AG09309 (cell line): ENCODE data around the gene IFNAR1.

ENCODE experiments used
- DNase-seq: peaks from one replicate; pipeline ENCODE4 v3.0.0-alpha.2; 2010; ENCODE audit warnings: low read depth
- H3K4me3 ChIP-seq: 2 replicates; pipeline ENCODE4 v1.5.1; 2011; ENCODE audit warnings: mild to moderate bottlenecking, low read depth, low read length, moderate library complexity; ENCODE audit not compliant: control insufficient read depth
- TF ChIP-seq, protein P1 (sequence below): IDR thresholded peaks from 2 replicates; pipeline ENCODE4 v1.5.1; 2011; ENCODE audit warnings: mild to moderate bottlenecking, low read depth, low read length, inconsistent platforms; ENCODE audit not compliant: insufficient read depth, control insufficient read depth; ENCODE audit errors: missing control alignments

Gene IFNAR1

DNA sequence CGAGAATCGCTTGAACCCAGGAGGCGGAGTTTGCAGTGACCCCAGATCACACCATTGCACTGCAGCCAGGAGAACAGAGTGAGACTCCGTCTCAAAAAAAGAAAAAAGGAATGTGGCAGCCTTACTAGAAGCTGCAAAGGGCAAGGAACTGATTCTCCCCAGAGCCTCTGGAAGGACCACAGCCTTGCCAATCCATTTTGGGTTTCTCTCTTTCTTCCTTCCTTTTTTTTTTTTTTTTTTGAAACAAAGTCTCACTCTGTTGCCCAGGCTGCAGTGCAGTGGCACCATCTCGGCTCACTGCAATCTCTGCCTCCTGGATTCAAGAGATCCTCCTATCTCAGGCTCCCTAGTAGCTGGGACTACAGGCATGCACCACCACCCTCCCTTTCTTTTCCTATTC is 68.6 kb downstream of the IFNAR1 start:
- DNase-seq = no peak
- no peak overlapping the region for H3K4me3 ChIP-seq
- TF ChIP-seq, protein P1, sequence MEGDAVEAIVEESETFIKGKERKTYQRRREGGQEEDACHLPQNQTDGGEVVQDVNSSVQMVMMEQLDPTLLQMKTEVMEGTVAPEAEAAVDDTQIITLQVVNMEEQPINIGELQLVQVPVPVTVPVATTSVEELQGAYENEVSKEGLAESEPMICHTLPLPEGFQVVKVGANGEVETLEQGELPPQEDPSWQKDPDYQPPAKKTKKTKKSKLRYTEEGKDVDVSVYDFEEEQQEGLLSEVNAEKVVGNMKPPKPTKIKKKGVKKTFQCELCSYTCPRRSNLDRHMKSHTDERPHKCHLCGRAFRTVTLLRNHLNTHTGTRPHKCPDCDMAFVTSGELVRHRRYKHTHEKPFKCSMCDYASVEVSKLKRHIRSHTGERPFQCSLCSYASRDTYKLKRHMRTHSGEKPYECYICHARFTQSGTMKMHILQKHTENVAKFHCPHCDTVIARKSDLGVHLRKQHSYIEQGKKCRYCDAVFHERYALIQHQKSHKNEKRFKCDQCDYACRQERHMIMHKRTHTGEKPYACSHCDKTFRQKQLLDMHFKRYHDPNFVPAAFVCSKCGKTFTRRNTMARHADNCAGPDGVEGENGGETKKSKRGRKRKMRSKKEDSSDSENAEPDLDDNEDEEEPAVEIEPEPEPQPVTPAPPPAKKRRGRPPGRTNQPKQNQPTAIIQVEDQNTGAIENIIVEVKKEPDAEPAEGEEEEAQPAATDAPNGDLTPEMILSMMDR = no peak

DNA sequence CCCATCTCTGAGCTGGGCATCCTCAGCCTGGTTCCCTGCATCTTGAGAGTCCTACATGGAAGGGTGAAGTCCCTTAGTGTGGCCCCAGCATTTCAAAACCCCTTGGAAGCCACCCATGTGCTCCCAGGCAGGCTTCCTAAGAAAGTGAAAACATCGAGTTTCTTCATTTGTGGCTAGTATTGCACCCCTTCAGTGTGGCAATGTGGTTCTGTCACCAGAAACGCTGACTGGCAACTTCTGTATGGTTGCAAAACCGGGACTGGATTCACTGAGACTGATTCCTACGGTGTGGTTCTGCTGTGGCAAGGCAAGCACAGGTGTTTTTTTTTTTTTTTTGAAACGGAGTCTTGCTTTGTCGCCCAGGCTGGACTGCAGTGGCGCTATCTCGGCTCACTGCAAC is 69.5 kb downstream of the IFNAR1 start:
- DNase-seq = no peak
- no peak overlapping the region for H3K4me3 ChIP-seq

DNA sequence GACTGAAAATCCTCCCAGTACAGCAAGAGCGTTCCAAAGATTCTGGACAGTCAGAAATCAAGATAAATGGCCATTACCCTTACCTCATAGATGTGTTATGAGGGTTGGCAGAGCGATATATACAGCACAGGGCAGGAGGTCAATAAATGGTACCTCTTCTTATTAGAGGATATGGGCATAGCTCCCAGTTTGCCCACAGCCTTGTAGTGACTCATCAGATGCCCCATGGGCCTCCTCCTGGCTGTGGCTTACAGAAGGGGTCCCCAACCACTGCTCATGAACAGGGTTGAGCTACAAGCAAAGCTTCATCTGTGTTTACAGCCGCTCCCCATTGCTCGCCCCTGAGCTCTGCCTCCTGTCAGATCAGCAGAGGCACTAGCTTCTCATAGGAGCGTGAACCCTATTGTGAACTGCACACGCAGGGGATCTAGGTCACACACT is 71.1 kb downstream of the IFNAR1 start:
- H3K4me3 ChIP-seq = no peak overlapping the region
- TF ChIP-seq, protein P1 = no peak
- DNase-seq = no peak

More for the DNA sequence above, 69.5 kb downstream of the IFNAR1 start:
- TF ChIP-seq, protein P1 = no peak

DNA sequence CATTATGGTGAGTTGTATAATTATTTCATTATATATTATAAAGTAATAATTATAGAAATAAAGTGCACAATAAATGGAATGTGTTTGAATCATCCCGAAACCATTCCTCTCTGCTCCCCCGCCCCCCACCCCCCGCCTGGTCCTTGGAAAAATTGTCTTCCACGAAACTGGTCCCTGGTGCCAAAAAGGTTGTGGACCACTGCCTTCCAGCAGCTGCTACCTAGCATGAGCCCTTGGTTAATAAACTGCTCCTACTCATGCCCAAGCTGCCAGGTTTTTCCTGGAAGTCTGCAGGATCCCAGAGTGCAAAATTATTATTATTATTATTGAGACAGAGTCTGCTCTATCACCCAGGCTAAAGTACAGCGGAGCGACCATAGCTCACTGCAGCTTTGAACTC is 71.7 kb downstream of the IFNAR1 start:
- TF ChIP-seq, protein P1 = no peak
- DNase-seq = no peak
- no peak overlapping the region for H3K4me3 ChIP-seq

DNA sequence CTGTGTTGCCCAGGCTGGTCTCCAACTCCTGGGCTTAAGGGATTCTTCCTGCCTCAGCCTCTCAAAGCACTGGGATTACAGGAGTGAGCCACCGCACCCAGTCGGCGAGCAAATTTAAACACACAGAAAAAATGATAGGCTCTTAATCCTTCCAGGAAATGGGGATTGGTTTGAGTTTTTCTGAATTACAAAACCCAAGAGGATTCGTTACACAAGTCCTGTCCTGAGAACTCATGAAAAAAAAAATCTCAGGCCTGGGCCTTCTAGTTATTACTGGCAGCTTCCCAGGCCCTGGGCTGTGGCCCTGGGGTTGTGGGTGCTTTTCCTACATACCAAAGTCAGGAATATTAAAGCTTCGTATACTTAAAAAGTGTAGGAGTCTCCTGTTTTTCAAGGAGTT is 72.2 kb downstream of the IFNAR1 start:
- H3K4me3 ChIP-seq = no peak overlapping the region
- TF ChIP-seq, protein P1 = no peak
- DNase-seq = no peak

DNA sequence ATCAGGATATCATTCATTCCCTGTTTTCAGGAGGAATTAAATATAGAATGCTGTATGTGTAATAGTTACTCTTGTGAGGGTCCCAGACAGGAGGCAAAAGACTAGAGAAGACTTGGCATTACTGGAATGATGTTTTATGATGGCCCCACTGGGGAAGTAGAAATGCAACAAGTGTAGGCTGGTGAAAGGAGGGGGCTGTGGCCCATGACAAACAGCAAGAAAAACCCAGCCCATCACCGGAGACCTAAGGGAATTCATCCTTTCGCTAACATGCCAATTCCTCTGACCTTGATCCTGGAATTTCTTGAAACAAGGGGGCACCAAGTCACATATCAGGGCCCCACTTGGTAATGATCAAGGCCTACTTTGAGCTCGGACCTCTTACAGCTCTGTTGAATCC is 72.9 kb downstream of the IFNAR1 start:
- TF ChIP-seq, protein P1 = no peak
- no peak for DNase-seq

DNA sequence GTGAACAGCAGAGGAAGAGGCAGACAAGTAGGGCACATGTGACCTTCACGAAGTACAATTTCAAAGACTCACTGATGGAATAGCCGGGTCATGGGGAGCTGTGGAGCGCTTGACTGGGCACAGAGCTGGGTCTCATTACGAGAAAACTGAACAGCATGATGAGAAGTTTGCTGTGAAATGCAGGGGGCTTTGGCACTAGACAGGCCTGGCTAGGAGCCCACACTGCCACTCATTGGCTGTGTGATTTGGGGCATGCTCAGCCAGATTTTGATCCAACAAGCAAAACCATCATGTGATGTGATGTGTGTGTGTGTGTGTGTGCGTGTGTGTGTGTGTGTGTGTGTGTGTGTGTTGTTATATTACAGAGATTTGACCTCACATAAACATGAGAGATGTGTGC is 73.6 kb downstream of the IFNAR1 start:
- TF ChIP-seq, protein P1 = no peak
- no peak overlapping the region for H3K4me3 ChIP-seq
- DNase-seq = no peak

More for the DNA sequence above, 72.9 kb downstream of the IFNAR1 start:
- H3K4me3 ChIP-seq = no peak overlapping the region
